Kidney (tissue), 14 donors: ENCODE measurements around the gene SMIM3. TPM values are rescaled to one million over a fixed set of nuclear protein-coding genes. Genes with fewer than 3 reads are reported as not detected.

Experiments
- DNase-seq, 5 donors: peaks; one replicate each; pipeline ENCODE4 v3.0.0-alpha.2; 2013 to 2020
- FAIRE-seq: peaks from 2 replicates; lab custom pipeline; 2012; peaks lifted over from hg19 to GRCh38; lab: Jason Lieb, UNC
- H3K27ac ChIP-seq, 2 donors: one replicate each; pipeline ENCODE4 v1.7.0; 2013; ENCODE audit warnings: low read depth in 2 of 2, low read length in 2 of 2, inconsistent platforms in 1 of 2
- H3K27me3 ChIP-seq: one replicate; pipeline ENCODE4 v1.7.1; 2013; ENCODE audit warnings: low read length, inconsistent platforms; ENCODE audit not compliant: control insufficient read depth, insufficient read depth
- H3K36me3 ChIP-seq, 3 donors: one replicate each; pipeline versions ENCODE4 v1.7.0 to v1.7.1; 2013; ENCODE audit warnings: low read length in 3 of 3, control low read depth in 1 of 3, inconsistent platforms in 1 of 3; ENCODE audit not compliant: insufficient read depth in 3 of 3, control insufficient read depth in 2 of 3
- H3K4me1 ChIP-seq, 3 donors: one replicate each; pipeline versions ENCODE4 v1.7.0 to v1.7.1; 2013; ENCODE audit warnings: low read length in 3 of 3, inconsistent platforms in 1 of 3, low read depth in 1 of 3; ENCODE audit not compliant: control insufficient read depth in 2 of 3, insufficient read depth in 2 of 3
- H3K4me3 ChIP-seq, 3 donors: one replicate each; pipeline versions ENCODE4 v1.7.0 to v1.8.1; 2013; ENCODE audit warnings: low read length in 3 of 3, control low read depth in 1 of 3, inconsistent platforms in 1 of 3
- H3K9ac ChIP-seq, 3 donors: one replicate each; pipeline versions ENCODE4 v1.7.0 to v1.7.1; 2013; ENCODE audit warnings: low read length in 3 of 3, control low read depth in 1 of 3, inconsistent platforms in 1 of 3
- H3K9me3 ChIP-seq, 3 donors: one replicate each; pipeline versions ENCODE4 v1.7.0 to v1.7.1; 2013; ENCODE audit warnings: low read length in 3 of 3, control low read depth in 1 of 3, inconsistent platforms in 1 of 3; ENCODE audit not compliant: control insufficient read depth in 2 of 3, insufficient read depth in 1 of 3
- CTCF ChIP-seq: IDR thresholded peaks from 3 replicates; pipeline ENCODE4 v1.5.1; 2012; ENCODE audit warnings: mild to moderate bottlenecking, moderate library complexity, borderline replicate concordance; ENCODE audit not compliant: insufficient read depth; ENCODE audit errors: extremely low read depth
- intact Hi-C: fragments of 100-400 bp; cut with DNase I; formaldehyde crosslinking; loops from one replicate; pipeline ENCODE4 v1.11.1; 2022
- polyA plus RNA-seq: library from polyadenylated mRNA; stranded (reverse); fragments of 350-450 nt; fragmentation: Illumina TruSeq; extraction: RNeasy Lipid Tissue Mini Kit (QIAGEN cat#74804); gene quantifications from one replicate; pipeline ENCODE4 v1.2.3, GENCODE V29; 2014; ENCODE audit warnings: low read depth, low replicate concordance; ENCODE audit not compliant: insufficient read depth
- total RNA-seq: library from RNA; stranded (reverse); fragmentation: NEBNext Ultra II Directional; extraction: Animal tissue kit (Norgen Biotek cat#: 25700); gene quantifications from one replicate; pipeline ENCODE4 v1.2.1, GENCODE V29; 2021
- donor health status: control.
- donor health status: control.
- donor health status: control.
- donor health status: control.
- donor health status: control.
- donor health status: DM: yes; HTN: yes; CAD: no.
- donor health status: Normal renal cell carcinoma (clear cell type).

Gene SMIM3
- total and polyA plus RNA-seq, 2 donors from 2014 or later = 23.0 to 23.9 TPM

GRCh38 chr5:150777685-150778084 is 872 bp upstream of the SMIM3 start:
- intact Hi-C loops = no loop called here
- Histone ChIP-seq H3K9me3 (no peaks in the 10 kb centered on the region), H3K4me3 (peak overlapping the region in 2 of 3 donors; percentile 83 to 86), H3K36me3 (no peaks in the 10 kb centered on the region), H3K27me3 (no peaks in the 10 kb centered on the region), H3K4me1 (peaks cover 0 to 25% (median 21%) of the 10 kb centered on the region in 3 donors), H3K27ac (peak overlapping the region; percentile 80 to 90), H3K9ac (peak overlapping the region in 1 of 3 donors; percentile 94)
- DNase-seq (no peak), FAIRE-seq (no peak)
- TF ChIP-seq CTCF = no peak

GRCh38 chr5:150778088-150778516 is 455 bp upstream of the SMIM3 start:
- Histone ChIP-seq H3K27ac (peak overlapping the region; percentile 80 to 90), H3K4me3 (peak overlapping the region; percentile 73 to 86 (median 83)), H3K36me3 (no peaks in the 10 kb centered on the region), H3K9ac (peak overlapping the region; percentile 66 to 94 (median 80)), H3K27me3 (no peaks in the 10 kb centered on the region), H3K9me3 (no peaks in the 10 kb centered on the region), H3K4me1 (peaks cover 3 to 27% (median 25%) of the 10 kb centered on the region in 3 donors)
- intact Hi-C loops = no loop called here
- TF ChIP-seq CTCF = no peak
- DNase-seq = no peak
- no peak for FAIRE-seq

GRCh38 chr5:150779397-150780186 is 1.0 kb downstream of the SMIM3 start:
- TF ChIP-seq CTCF = no peak
- no peak for DNase-seq
- no peaks in the 10 kb centered on the region for H3K27me3 ChIP-seq
- H3K9me3 ChIP-seq = no peaks in the 10 kb centered on the region
- intact Hi-C loops = no loop called here
- peak overlapping the region in 2 of 3 donors; percentile 87 to 94 for H3K9ac ChIP-seq
- peaks cover 7 to 35% (median 29%) of the 10 kb centered on the region in 3 donors for H3K4me1 ChIP-seq
- no peak for FAIRE-seq
- H3K36me3 ChIP-seq = no peaks in the 10 kb centered on the region
- H3K4me3 ChIP-seq = peak overlapping the region; percentile 43 to 86 (median 83)
- H3K27ac ChIP-seq = peak overlapping the region; percentile 80 to 90
